CD4-positive, alpha-beta T cell (primary cell): ENCODE data around the gene TRAPPC3. TPM values are rescaled to one million over a fixed set of nuclear protein-coding genes. Genes with fewer than 3 reads are reported as not detected.

Experiments used
- ATAC-seq: fragments of 200-7000 bp; cut with Tn5 transposase; one replicate; pipeline ENCODE4 v1.10.0; 2022; ENCODE audit warnings: mild to moderate bottlenecking; ENCODE audit not compliant: poor library complexity
- CTCF ChIA-PET: fragments of 350-600 bp; sonication (Branson Sonifier 250); formaldehyde crosslinking; loops from one replicate; lab custom pipeline; 2021; ENCODE audit warnings: antibody characterized with exemption, inconsistent platforms; lab: Charles Lee
- POLR2A ChIA-PET: fragments of 350-600 bp; sonication (Branson Sonifier 250); formaldehyde crosslinking; loops from one replicate; lab custom pipeline; 2021; ENCODE audit warnings: antibody characterized with exemption, inconsistent platforms; lab: Charles Lee
- DNase-seq, 14 experiments: peaks; one replicate each; pipeline ENCODE4 v3.0.0-alpha.2; 2013 to 2020; ENCODE audit warnings: mixed read lengths in 2 of 14
- H3K27ac ChIP-seq, 2 donors: one replicate each; pipeline versions ENCODE4 v1.5.1 to v1.7.0; 2013; ENCODE audit warnings: low read length in 2 of 2, low read depth in 1 of 2, mild to moderate bottlenecking in 1 of 2
- H3K27me3 ChIP-seq, 2 experiments: 1 replicate in 1 of 2; 2 replicates in 1 of 2; pipeline versions ENCODE4 v1.6.1 to v1.7.0; 2013; ENCODE audit warnings: low read length in 2 of 2, control low read depth in 1 of 2, mild to moderate bottlenecking in 1 of 2, moderate library complexity in 1 of 2; ENCODE audit not compliant: insufficient read depth in 2 of 2, control insufficient read depth in 1 of 2
- H3K36me3 ChIP-seq: one replicate; pipeline ENCODE4 v1.6.1; 2013; ENCODE audit warnings: low read length, control low read depth; ENCODE audit not compliant: insufficient read depth
- H3K4me1 ChIP-seq: one replicate; pipeline ENCODE4 v1.6.1; 2013; ENCODE audit warnings: low read length, control low read depth; ENCODE audit not compliant: insufficient read depth
- H3K4me3 ChIP-seq: one replicate; pipeline ENCODE4 v1.5.1; 2013; ENCODE audit warnings: mild to moderate bottlenecking, low read length, moderate library complexity
- H3K9me3 ChIP-seq, 2 experiments: 1 replicate in 1 of 2; 2 replicates in 1 of 2; pipeline versions ENCODE4 v1.6.1 to v1.7.0; 2013; ENCODE audit warnings: low read length in 2 of 2, mild to moderate bottlenecking in 2 of 2, control low read depth in 1 of 2, moderate library complexity in 1 of 2; ENCODE audit not compliant: control insufficient read depth in 1 of 2, insufficient read depth in 1 of 2
- H3K27ac Mint-ChIP-seq: one replicate; pipeline ENCODE4 v1.8.0; 2020; ENCODE audit warnings: mixed read lengths
- H3K27me3 Mint-ChIP-seq: one replicate; pipeline ENCODE4 v1.8.0; 2021; ENCODE audit warnings: mixed read lengths
- H3K36me3 Mint-ChIP-seq: one replicate; pipeline ENCODE4 v1.8.0; 2021; ENCODE audit warnings: low read depth, mixed read lengths
- H3K4me1 Mint-ChIP-seq: one replicate; pipeline ENCODE4 v1.8.0; 2021; ENCODE audit warnings: low read depth, mixed read lengths
- H3K4me3 Mint-ChIP-seq: one replicate; pipeline ENCODE4 v1.8.0; 2020; ENCODE audit warnings: mild to moderate bottlenecking, mixed read lengths
- H3K9me3 Mint-ChIP-seq: one replicate; pipeline ENCODE4 v1.8.0; 2020; ENCODE audit warnings: mixed read lengths
- intact Hi-C, 2 experiments: fragments of 100-400 bp; cut with DNase I in 1 of 2; cut with micrococcal nuclease in 1 of 2; formaldehyde crosslinking; loops; one replicate each; pipeline versions ENCODE4 v1.15.1 to v1.9.0; 2023 to 2025; cut with DNase I, micrococcal nuclease
- total RNA-seq, 174 experiments: library from RNA in 2 of 174; stranded (reverse) in 2 of 174; gene quantifications; one replicate each; pipeline ENCODE4 v1.2.3 and lab custom pipeline; 2021 to 2026
- TF ChIP-seq, protein P1 (sequence below): fragments of 200-600 bp; IDR thresholded peaks from one replicate; pipeline ENCODE4 v1.8.0; 2022; ENCODE audit warnings: antibody characterized with exemption, mild to moderate bottlenecking

Gene TRAPPC3
- total RNA-seq, 2 experiments from 2014 or later: 18.4 to 21.3 TPM

DNA sequence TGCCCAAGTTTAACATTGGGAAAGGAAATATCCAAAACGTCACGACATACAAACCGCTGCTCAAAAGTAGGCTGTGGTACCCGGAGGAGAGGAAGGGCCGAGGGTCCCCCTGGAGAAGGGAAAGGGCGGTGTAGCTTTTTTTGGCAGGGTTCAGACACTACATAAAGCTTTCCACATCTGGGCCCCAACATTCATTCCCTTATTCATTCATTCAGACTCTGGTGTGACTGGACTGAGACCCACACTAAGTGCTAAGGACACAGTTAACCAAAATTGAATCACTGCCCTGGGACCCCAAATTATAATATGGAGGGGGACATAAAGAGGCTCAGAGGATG lies 14.0 kb downstream of the TRAPPC3 start:
- Histone ChIP-seq H3K27ac (no peak overlapping the region), H3K9me3 (no peaks in the 10 kb centered on the region), H3K4me1 (peaks cover 6% of the 10 kb centered on the region), H3K27me3 (no peaks in the 10 kb centered on the region), H3K36me3 (peaks cover 38% of the 10 kb centered on the region), H3K4me3 (no peak overlapping the region)
- H3K36me3 Mint-ChIP-seq: peaks cover 39% of the 10 kb centered on the region
- H3K9me3 Mint-ChIP-seq: no peaks in the 10 kb centered on the region
- POLR2A ChIA-PET: interaction anchor here (1.2 to 1.8 kb wide), 4 partner anchors 14 to 37 kb away, joined by 4 to 6 read pairs (median 6); partner anchors contain the start of gene TRAPPC3
- H3K27ac Mint-ChIP-seq: peak overlapping the region; percentile 21
- no peaks in the 10 kb centered on the region for H3K27me3 Mint-ChIP-seq
- H3K4me1 Mint-ChIP-seq: peaks cover 10% of the 10 kb centered on the region
- intact Hi-C loops: loop anchor here in 1 of 2 experiments (2.0 kb wide), 1 partner anchor 34 kb away; no protein-coding TSS in a partner anchor
- ATAC-seq (no peak), DNase-seq (no peak)
- TF ChIP-seq, protein P1, sequence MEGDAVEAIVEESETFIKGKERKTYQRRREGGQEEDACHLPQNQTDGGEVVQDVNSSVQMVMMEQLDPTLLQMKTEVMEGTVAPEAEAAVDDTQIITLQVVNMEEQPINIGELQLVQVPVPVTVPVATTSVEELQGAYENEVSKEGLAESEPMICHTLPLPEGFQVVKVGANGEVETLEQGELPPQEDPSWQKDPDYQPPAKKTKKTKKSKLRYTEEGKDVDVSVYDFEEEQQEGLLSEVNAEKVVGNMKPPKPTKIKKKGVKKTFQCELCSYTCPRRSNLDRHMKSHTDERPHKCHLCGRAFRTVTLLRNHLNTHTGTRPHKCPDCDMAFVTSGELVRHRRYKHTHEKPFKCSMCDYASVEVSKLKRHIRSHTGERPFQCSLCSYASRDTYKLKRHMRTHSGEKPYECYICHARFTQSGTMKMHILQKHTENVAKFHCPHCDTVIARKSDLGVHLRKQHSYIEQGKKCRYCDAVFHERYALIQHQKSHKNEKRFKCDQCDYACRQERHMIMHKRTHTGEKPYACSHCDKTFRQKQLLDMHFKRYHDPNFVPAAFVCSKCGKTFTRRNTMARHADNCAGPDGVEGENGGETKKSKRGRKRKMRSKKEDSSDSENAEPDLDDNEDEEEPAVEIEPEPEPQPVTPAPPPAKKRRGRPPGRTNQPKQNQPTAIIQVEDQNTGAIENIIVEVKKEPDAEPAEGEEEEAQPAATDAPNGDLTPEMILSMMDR: no peak
- no peak overlapping the region for H3K4me3 Mint-ChIP-seq
- CTCF ChIA-PET: interaction anchor here (0.6 to 2.0 kb wide), 6 partner anchors 10 to 150 kb away, joined by 3 to 9 read pairs (median 4); partner anchors contain the start of gene TRAPPC3

DNA sequence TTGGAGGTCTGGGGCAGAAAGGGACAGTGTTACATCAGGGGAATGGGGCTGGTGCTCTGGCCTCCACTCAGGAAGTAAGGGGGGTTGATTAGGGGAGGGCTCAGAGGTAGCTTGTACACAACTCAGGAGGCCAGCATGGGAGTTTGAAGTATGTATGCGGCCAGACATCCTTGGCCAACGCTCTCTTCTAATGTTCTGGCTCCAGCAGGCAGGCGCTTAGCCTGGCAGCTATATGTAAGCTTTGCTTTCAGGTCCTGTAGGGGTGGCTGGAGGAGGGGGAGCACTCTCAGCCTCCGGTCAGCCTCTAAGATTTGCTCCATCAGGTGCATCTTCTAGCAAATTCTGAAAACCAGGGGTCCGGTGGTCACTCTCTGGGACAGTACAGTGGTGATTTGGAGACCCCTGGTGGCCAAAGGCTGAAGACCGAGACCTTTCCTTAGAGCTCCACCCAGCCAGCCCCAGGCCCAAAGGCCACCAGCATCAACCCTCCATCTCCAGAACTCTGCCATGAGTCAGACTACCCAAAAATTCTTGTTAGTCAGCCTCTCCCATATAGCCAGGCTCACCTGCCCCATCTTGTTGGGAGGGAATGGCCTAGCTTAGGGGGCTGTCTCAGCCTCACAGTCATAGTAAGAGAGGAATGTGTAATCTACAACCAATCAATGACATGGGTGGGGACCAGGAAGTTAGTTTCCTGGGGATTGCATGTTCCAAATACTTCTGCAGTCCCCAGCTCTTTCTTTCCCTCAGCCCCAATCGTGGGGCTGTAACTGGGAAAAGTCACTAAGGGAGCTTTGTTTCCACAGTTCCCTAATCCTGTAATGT lies 14.6 kb downstream of the TRAPPC3 start:
- Mint-ChIP-seq H3K9me3 (no peaks in the 10 kb centered on the region), H3K36me3 (peaks cover 33% of the 10 kb centered on the region), H3K4me3 (no peak overlapping the region), H3K27me3 (no peaks in the 10 kb centered on the region), H3K4me1 (peaks cover 10% of the 10 kb centered on the region), H3K27ac (peak overlapping the region; percentile 21)
- Histone ChIP-seq H3K27ac (no peak overlapping the region), H3K36me3 (peaks cover 33% of the 10 kb centered on the region), H3K4me1 (peaks cover 6% of the 10 kb centered on the region), H3K27me3 (no peaks in the 10 kb centered on the region), H3K9me3 (no peaks in the 10 kb centered on the region), H3K4me3 (no peak overlapping the region)
- TF ChIP-seq, protein P1: peak; percentile 61
- DNase-seq (peak in 4 of 14 experiments; percentile 24 to 63 (median 60)), ATAC-seq (peak; percentile 21)
- intact Hi-C loops: loop anchor here (1.0 to 2.0 kb wide), 2 partner anchors 34 to 35 kb away; no protein-coding TSS in a partner anchor
- CTCF ChIA-PET: interaction anchor here (0.6 to 2.0 kb wide), 6 partner anchors 11 to 151 kb away, joined by 3 to 9 read pairs (median 4); partner anchors contain the start of gene TRAPPC3
- POLR2A ChIA-PET: interaction anchor here (1.2 to 1.8 kb wide), 4 partner anchors 15 to 37 kb away, joined by 4 to 6 read pairs (median 6); partner anchors contain the start of gene TRAPPC3

DNA sequence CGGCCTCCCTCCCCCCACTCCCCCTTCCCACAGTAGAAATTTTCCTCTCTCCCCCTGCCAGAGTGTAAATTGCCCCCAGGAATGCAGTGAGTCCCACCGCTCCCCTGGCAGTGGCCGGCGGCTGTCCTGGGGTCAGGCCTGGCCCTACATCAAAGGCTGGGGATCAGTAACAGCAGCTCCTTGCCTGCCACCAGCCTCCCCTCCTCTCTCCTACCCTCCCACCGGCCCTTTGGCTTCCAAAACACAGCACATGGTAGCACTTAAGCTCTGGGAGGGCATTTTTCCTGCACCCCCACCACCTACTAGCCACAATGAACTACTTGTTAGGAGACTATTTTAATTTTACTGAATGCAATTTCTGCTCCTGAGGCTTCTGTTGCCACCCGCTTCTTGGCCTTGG lies 15.3 kb downstream of the TRAPPC3 start:
- TF ChIP-seq, protein P1: no peak
- ATAC-seq (no peak), DNase-seq (no peak)
- Mint-ChIP-seq H3K4me1 (peaks cover 10% of the 10 kb centered on the region), H3K27ac (no peak overlapping the region), H3K36me3 (peaks cover 27% of the 10 kb centered on the region), H3K27me3 (no peaks in the 10 kb centered on the region), H3K4me3 (no peak overlapping the region), H3K9me3 (no peaks in the 10 kb centered on the region)
- Histone ChIP-seq H3K9me3 (no peaks in the 10 kb centered on the region), H3K4me1 (peaks cover 6% of the 10 kb centered on the region), H3K27me3 (no peaks in the 10 kb centered on the region), H3K4me3 (no peak overlapping the region), H3K36me3 (peaks cover 26% of the 10 kb centered on the region), H3K27ac (no peak overlapping the region)
- intact Hi-C loops: loop anchor here (1.0 to 2.0 kb wide), 2 partner anchors 33 to 35 kb away; no protein-coding TSS in a partner anchor
- POLR2A ChIA-PET: interaction anchor here (1.2 to 1.8 kb wide), 4 partner anchors 15 to 54 kb away, joined by 3 to 6 read pairs (median 5); partner anchors contain the start of gene TRAPPC3
- CTCF ChIA-PET: interaction anchor here (1.2 to 2.0 kb wide), 4 partner anchors 15 to 152 kb away, joined by 3 to 9 read pairs (median 6); partner anchors contain the start of gene TRAPPC3
